Caco-2 (cell line): ENCODE data around the gene UQCR11. TPM values are rescaled to one million over a fixed set of nuclear protein-coding genes. Genes with fewer than 3 reads are reported as not detected.

Source experiments
- BruUV-seq: library from RNA; stranded (reverse); fragments of 400-500 nt; replicated peaks from 2 replicates; lab custom pipeline; 2021; lab: Mats Ljungman, UMichigan
- CTCF ChIA-PET: fragments of 300-600 bp; sonication (Branson Sonifier 250); formaldehyde crosslinking; loops from one replicate; lab custom pipeline; 2022; ENCODE audit warnings: antibody characterized with exemption; lab: Charles Lee
- POLR2A ChIA-PET: fragments of 300-600 bp; sonication (Branson Sonifier 250); formaldehyde crosslinking; loops from one replicate; lab custom pipeline; 2022; ENCODE audit warnings: antibody characterized with exemption; lab: Charles Lee
- DNase-seq, 2 experiments: peaks; one replicate each; pipeline versions ENCODE4 v3.0.0 to v3.0.0-alpha.2; 2020 to 2022
- H3K27me3 ChIP-seq: replicated peaks from 2 replicates; pipeline ENCODE4 v1.6.0; 2011; ENCODE audit warnings: low read length; ENCODE audit not compliant: control insufficient read depth, insufficient read depth
- H3K36me3 ChIP-seq: 2 replicates; pipeline ENCODE4 v1.5.1; 2011; ENCODE audit warnings: low read length; ENCODE audit not compliant: control insufficient read depth, insufficient read depth
- H3K4me1 ChIP-seq: fragments of 250-450 bp; sonication (Bioruptor Pico); 2 replicates; pipeline ENCODE4 v1.5.1; 2020; ENCODE audit warnings: mild to moderate bottlenecking
- H3K4me3 ChIP-seq: 2 replicates; pipeline ENCODE4 v1.5.1; 2011; ENCODE audit warnings: low read depth, mild to moderate bottlenecking, control low read depth, low read length
- H3K9me3 ChIP-seq: fragments of 250-450 bp; sonication (Bioruptor Pico); 2 replicates; pipeline ENCODE4 v1.5.1; 2020; ENCODE audit warnings: mild to moderate bottlenecking, moderate library complexity
- H3K27ac Mint-ChIP-seq: one replicate; pipeline ENCODE4 v1.8.0; 2022; ENCODE audit warnings: mixed read lengths; ENCODE audit not compliant: unreplicated experiment
- H3K27me3 Mint-ChIP-seq: one replicate; pipeline ENCODE4 v1.8.0; 2022; ENCODE audit warnings: mixed read lengths; ENCODE audit not compliant: insufficient read depth, unreplicated experiment
- H3K36me3 Mint-ChIP-seq: one replicate; pipeline ENCODE4 v1.8.0; 2022; ENCODE audit warnings: mild to moderate bottlenecking, mixed read lengths; ENCODE audit not compliant: insufficient read depth, unreplicated experiment
- H3K4me1 Mint-ChIP-seq: one replicate; pipeline ENCODE4 v1.8.0; 2022; ENCODE audit warnings: low read depth, mixed read lengths; ENCODE audit not compliant: unreplicated experiment
- H3K4me3 Mint-ChIP-seq: one replicate; pipeline ENCODE4 v1.8.0; 2022; ENCODE audit warnings: mild to moderate bottlenecking, moderate library complexity, mixed read lengths; ENCODE audit not compliant: unreplicated experiment
- H3K9me3 Mint-ChIP-seq: one replicate; pipeline ENCODE4 v1.8.0; 2022; ENCODE audit warnings: mixed read lengths; ENCODE audit not compliant: unreplicated experiment
- intact Hi-C: fragments of 100-400 bp; cut with micrococcal nuclease; formaldehyde crosslinking; loops from one replicate; pipeline ENCODE4 v1.10.0; 2022; ENCODE audit not compliant: unreplicated experiment
- total RNA-seq: library from RNA; stranded (reverse); gene quantifications from 2 replicates; pipeline ENCODE4 v1.2.3, GENCODE V29; 2022
- TF ChIP-seq, protein P1 (sequence below), 2 experiments: fragments of 200-600 bp in 1 of 2; IDR thresholded peaks; 1 replicate in 1 of 2; 2 replicates in 1 of 2; pipeline versions ENCODE4 v1.5.1 to v1.8.0; 2011 to 2022; ENCODE audit warnings: antibody characterized with exemption in 1 of 2, control low read depth in 1 of 2, inconsistent platforms in 1 of 2, low read depth in 1 of 2, low read length in 1 of 2, mild to moderate bottlenecking in 1 of 2, moderate library complexity in 1 of 2; ENCODE audit not compliant: insufficient read depth in 1 of 2, severe bottlenecking in 1 of 2, unreplicated experiment in 1 of 2

The UQCR11 gene
- total RNA-seq, 1 experiment from 2014 or later: 222 TPM

DNA sequence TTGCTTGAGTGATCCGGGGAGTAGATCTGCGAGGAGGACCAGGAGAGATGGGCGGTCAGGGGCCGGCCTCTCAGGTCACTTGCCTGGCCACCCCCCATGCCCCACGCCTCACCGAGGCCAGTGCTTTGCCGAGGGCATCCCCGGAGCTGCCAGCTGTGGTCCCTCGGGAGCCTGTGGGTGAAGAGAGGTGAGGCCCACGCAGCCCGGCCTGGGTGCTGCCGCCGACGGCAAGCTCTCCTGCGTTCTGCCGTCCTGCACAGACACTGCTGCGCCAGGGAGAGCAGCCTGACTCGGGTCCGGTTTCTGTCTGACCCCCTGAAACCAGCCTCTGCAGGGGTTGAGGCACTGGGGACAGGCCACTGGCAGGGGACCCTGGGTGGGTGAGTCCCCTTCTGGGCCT, 15.8 kb upstream of the UQCR11 start:
- no peak overlapping the region for H3K4me3 Mint-ChIP-seq
- no peaks in the 10 kb centered on the region for H3K4me1 Mint-ChIP-seq
- Histone ChIP-seq H3K27me3 (no peaks in the 10 kb centered on the region), H3K9me3 (no peaks in the 10 kb centered on the region), H3K4me1 (no peaks in the 10 kb centered on the region), H3K4me3 (no peak overlapping the region), H3K36me3 (peaks cover 2% of the 10 kb centered on the region)
- ChIA-PET POLR2A (no interaction called here), CTCF (no interaction called here)
- BruUV-seq: no TSS peak
- no peaks in the 10 kb centered on the region for H3K9me3 Mint-ChIP-seq
- TF ChIP-seq, protein P1, sequence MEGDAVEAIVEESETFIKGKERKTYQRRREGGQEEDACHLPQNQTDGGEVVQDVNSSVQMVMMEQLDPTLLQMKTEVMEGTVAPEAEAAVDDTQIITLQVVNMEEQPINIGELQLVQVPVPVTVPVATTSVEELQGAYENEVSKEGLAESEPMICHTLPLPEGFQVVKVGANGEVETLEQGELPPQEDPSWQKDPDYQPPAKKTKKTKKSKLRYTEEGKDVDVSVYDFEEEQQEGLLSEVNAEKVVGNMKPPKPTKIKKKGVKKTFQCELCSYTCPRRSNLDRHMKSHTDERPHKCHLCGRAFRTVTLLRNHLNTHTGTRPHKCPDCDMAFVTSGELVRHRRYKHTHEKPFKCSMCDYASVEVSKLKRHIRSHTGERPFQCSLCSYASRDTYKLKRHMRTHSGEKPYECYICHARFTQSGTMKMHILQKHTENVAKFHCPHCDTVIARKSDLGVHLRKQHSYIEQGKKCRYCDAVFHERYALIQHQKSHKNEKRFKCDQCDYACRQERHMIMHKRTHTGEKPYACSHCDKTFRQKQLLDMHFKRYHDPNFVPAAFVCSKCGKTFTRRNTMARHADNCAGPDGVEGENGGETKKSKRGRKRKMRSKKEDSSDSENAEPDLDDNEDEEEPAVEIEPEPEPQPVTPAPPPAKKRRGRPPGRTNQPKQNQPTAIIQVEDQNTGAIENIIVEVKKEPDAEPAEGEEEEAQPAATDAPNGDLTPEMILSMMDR (IDR thresholded peaks at IDR 0.05; ENCODE audit: insufficient read depth in 1 of 2, low read depth in 1 of 2, low read length in 1 of 2, severe bottlenecking in 1 of 2, unreplicated experiment in 1 of 2): no peak
- H3K27ac Mint-ChIP-seq: no peak overlapping the region
- no peaks in the 10 kb centered on the region for H3K27me3 Mint-ChIP-seq
- no peak for DNase-seq
- intact Hi-C loops: no loop called here
- peaks cover 64% of the 10 kb centered on the region for H3K36me3 Mint-ChIP-seq

GRCh38 chr19:1620502-1620901, 15.2 kb upstream of the UQCR11 start:
- POLR2A ChIA-PET: no interaction called here
- H3K4me1 Mint-ChIP-seq: no peaks in the 10 kb centered on the region
- Histone ChIP-seq H3K4me3 (no peak overlapping the region), H3K9me3 (no peaks in the 10 kb centered on the region), H3K27me3 (no peaks in the 10 kb centered on the region), H3K36me3 (peaks cover 2% of the 10 kb centered on the region), H3K4me1 (no peaks in the 10 kb centered on the region)
- TF ChIP-seq, protein P1 (IDR thresholded peaks at IDR 0.05; ENCODE audit: insufficient read depth in 1 of 2, low read depth in 1 of 2, low read length in 1 of 2, severe bottlenecking in 1 of 2, unreplicated experiment in 1 of 2): no peak
- BruUV-seq: no TSS peak
- no peak overlapping the region for H3K4me3 Mint-ChIP-seq
- H3K36me3 Mint-ChIP-seq: peaks cover 64% of the 10 kb centered on the region
- intact Hi-C loops: no loop called here
- no peaks in the 10 kb centered on the region for H3K27me3 Mint-ChIP-seq
- no peaks in the 10 kb centered on the region for H3K9me3 Mint-ChIP-seq
- CTCF ChIA-PET: no interaction called here
- DNase-seq: no peak
- no peak overlapping the region for H3K27ac Mint-ChIP-seq

- TF ChIP-seq, protein P1 (IDR thresholded peaks at IDR 0.05; ENCODE audit: insufficient read depth in 1 of 2, low read depth in 1 of 2, low read length in 1 of 2, severe bottlenecking in 1 of 2, unreplicated experiment in 1 of 2): no peak
These were observed 14.4 kb upstream of the UQCR11 start for GRCh38 chr19:1619703-1620102.

More at GRCh38 chr19:1619703-1620102, 14.4 kb upstream of the UQCR11 start:
- Mint-ChIP-seq H3K27me3 (no peaks in the 10 kb centered on the region), H3K4me1 (no peaks in the 10 kb centered on the region), H3K9me3 (no peaks in the 10 kb centered on the region), H3K36me3 (peaks cover 64% of the 10 kb centered on the region), H3K4me3 (no peak overlapping the region), H3K27ac (no peak overlapping the region)
- BruUV-seq: no TSS peak
- Histone ChIP-seq H3K9me3 (no peaks in the 10 kb centered on the region), H3K36me3 (peaks cover under 1% of the 10 kb centered on the region), H3K4me3 (no peak overlapping the region), H3K27me3 (no peaks in the 10 kb centered on the region), H3K4me1 (no peaks in the 10 kb centered on the region)
- intact Hi-C loops: no loop called here
- ChIA-PET POLR2A (no interaction called here), CTCF (no interaction called here)
- no peak for DNase-seq
